HG03571 (cell line): ENCODE measurements around the gene LOXL3.
A peak's percentile ranks its signal among the peaks of the same experiment; 100 is the strongest.

Source experiments
- ATAC-seq: cut with Tn5 transposase; IDR thresholded peaks from one replicate; pipeline ENCODE4 v1.9.1; 2021; ENCODE audit not compliant: unreplicated experiment

The LOXL3 gene

GRCh38 chr2:74529357-74530238 lies 24.1 kb downstream of the LOXL3 start, which contains the start of the genes AUP1 and HTRA2:
TSS of gene AUP1 (minus strand) at chr2:74529706. CDS start at chr2:74529629, 77 bp downstream.
TSS of gene HTRA2 (plus strand) at chr2:74529933. CDS start at chr2:74530007, 74 bp downstream.
- peak; percentile 71 for ATAC-seq

GRCh38 chr2:74528600-74529356 lies 25.0 kb downstream of the LOXL3 start:
- peak; percentile 5 for ATAC-seq

GRCh38 chr2:74527741-74528140 lies 26.0 kb downstream of the LOXL3 start:
- no peak for ATAC-seq

GRCh38 chr2:74526649-74527230 lies 27.0 kb downstream of the LOXL3 start:
- ATAC-seq: no peak

GRCh38 chr2:74525717-74526648 lies 27.8 kb downstream of the LOXL3 start, which contains the start of gene DQX1:
TSS of gene DQX1 (minus strand) at chr2:74526231. CDS start at chr2:74525729, 502 bp downstream.
- ATAC-seq: no peak

- ATAC-seq: no peak
These were observed 28.6 kb downstream of the LOXL3 start for GRCh38 chr2:74524955-74525716.

- ATAC-seq: no peak
These were observed 29.7 kb downstream of the LOXL3 start for GRCh38 chr2:74524005-74524404.

GRCh38 chr2:74522516-74522915 lies 31.2 kb downstream of the LOXL3 start:
- no peak for ATAC-seq

- ATAC-seq: no peak
These were observed 37.1 kb downstream of the LOXL3 start for GRCh38 chr2:74516650-74517049.

- no peak for ATAC-seq
These were observed 37.6 kb downstream of the LOXL3 start for GRCh38 chr2:74515981-74516633.

- ATAC-seq: no peak
These were observed 38.3 kb downstream of the LOXL3 start for GRCh38 chr2:74515271-74515980.

GRCh38 chr2:74514368-74515270 lies 39.1 kb downstream of the LOXL3 start, which contains the start of gene TLX2:
TSS of gene TLX2 (plus strand) at chr2:74514450. CDS start at chr2:74514807, 357 bp downstream.
- no peak for ATAC-seq

- no peak for ATAC-seq
These were observed 40.0 kb downstream of the LOXL3 start for GRCh38 chr2:74513605-74514367.

GRCh38 chr2:74512744-74513604 lies 40.8 kb downstream of the LOXL3 start:
- ATAC-seq: no peak

- no peak for ATAC-seq
These were observed 42.4 kb downstream of the LOXL3 start for GRCh38 chr2:74511104-74511989.
